NCI-H1048 (cell line): Measurements from ENCODE around the gene PCDH11Y.
"Not testable (repeated sequence)": the region's sequence is repeated elsewhere in the genome, so short reads cannot be mapped to it uniquely, and the experiment has no call there.

Source experiments
- DNase-seq: peaks from one replicate; lab custom pipeline; 2025; lab: John Stamatoyannopoulos, UW

PCDH11Y gene

GRCh38 chrY:5000057-5000456, at the start of gene PCDH11Y:
Gene PCDH11Y (plus strand): TSS chrY:5000296. CDS start chrY:5057100, 56,804 bp downstream.
- DNase-seq: not testable (repeated sequence)

- not testable (repeated sequence) for DNase-seq
Measured at GRCh38 chrY:4967894-4968293, 32.2 kb upstream of the PCDH11Y start.

- DNase-seq: not testable (repeated sequence)
Measured at GRCh38 chrY:4991743-4992400, 8.2 kb upstream of the PCDH11Y start.

- DNase-seq: not testable (repeated sequence)
Measured at GRCh38 chrY:4994892-4995291, 5.2 kb upstream of the PCDH11Y start.

GRCh38 chrY:5002476-5003184, 2.5 kb downstream of the PCDH11Y start:
- DNase-seq: not testable (repeated sequence)

GRCh38 chrY:5038972-5039523, 39.0 kb downstream of the PCDH11Y start:
- DNase-seq: not testable (repeated sequence)

- DNase-seq: not testable (repeated sequence)
Measured at GRCh38 chrY:5083017-5083416, 82.9 kb downstream of the PCDH11Y start.

- DNase-seq: not testable (repeated sequence)
Measured at GRCh38 chrY:5182998-5183397, 182.9 kb downstream of the PCDH11Y start.

- not testable (repeated sequence) for DNase-seq
Measured at GRCh38 chrY:5215116-5215515, 215.0 kb downstream of the PCDH11Y start.

- not testable (repeated sequence) for DNase-seq
Measured at GRCh38 chrY:5324931-5325330, 324.8 kb downstream of the PCDH11Y start.

- DNase-seq: not testable (repeated sequence)
Measured at GRCh38 chrY:5342220-5342619, 342.1 kb downstream of the PCDH11Y start.

- not testable (repeated sequence) for DNase-seq
Measured at GRCh38 chrY:5543705-5544104, 543.6 kb downstream of the PCDH11Y start.

- not testable (repeated sequence) for DNase-seq
Measured at GRCh38 chrY:5638589-5638988, 638.5 kb downstream of the PCDH11Y start.

GRCh38 chrY:5679265-5679664, 679.2 kb downstream of the PCDH11Y start:
- not testable (repeated sequence) for DNase-seq

- DNase-seq: not testable (repeated sequence)
Measured at GRCh38 chrY:5708727-5709126, 708.6 kb downstream of the PCDH11Y start.

GRCh38 chrY:5709788-5710381, 709.8 kb downstream of the PCDH11Y start:
- not testable (repeated sequence) for DNase-seq

- not testable (repeated sequence) for DNase-seq
Measured at GRCh38 chrY:5761403-5761802, 761.3 kb downstream of the PCDH11Y start.

- DNase-seq: not testable (repeated sequence)
Measured at GRCh38 chrY:5776485-5776884, 776.4 kb downstream of the PCDH11Y start.
